Testis (tissue), 2 donors: ENCODE results near the gene MALL.
"Not testable (repeated sequence)": the region's sequence is repeated elsewhere in the genome, so short reads cannot be mapped to it uniquely, and the experiment has no call there.

Source experiments
- POLR2A ChIP-seq: fragments of 450-650 bp; IDR thresholded peaks from one replicate; pipeline ENCODE4 v1.6.1; 2017; ENCODE audit warnings: antibody characterized with exemption, mild to moderate bottlenecking, moderate library complexity
- TF ChIP-seq, protein P1 (sequence below), 3 experiments: fragments of 450-650 bp in 2 of 3; fragments of 200-600 bp in 1 of 3; sonication (generic) in 1 of 3; IDR thresholded peaks; one replicate each; pipeline ENCODE4 v1.5.1; 2016 to 2019; ENCODE audit warnings: antibody characterized with exemption in 3 of 3, mild to moderate bottlenecking in 2 of 3, moderate library complexity in 1 of 3

DNA sequence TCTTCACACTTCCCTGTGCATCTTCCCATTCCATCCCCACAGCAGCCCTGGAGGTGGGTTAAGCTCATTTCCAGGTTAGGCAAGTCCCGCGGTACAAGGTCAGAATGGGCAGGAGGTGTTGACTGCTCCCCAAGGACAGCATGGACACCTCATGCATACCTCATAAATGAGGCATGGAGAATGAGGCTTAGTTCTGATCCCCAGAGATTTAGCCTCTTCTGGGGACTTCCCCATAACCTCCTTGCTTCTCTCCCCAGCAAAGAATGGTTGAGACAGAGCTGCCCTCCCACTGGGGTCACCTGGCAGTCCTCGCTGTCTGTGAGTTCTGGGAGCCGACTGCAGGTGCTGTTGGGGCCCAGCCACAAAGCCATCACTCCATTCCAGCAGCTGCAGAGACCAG lies 68.4 kb downstream of the MALL start:
- TF ChIP-seq, protein P1, sequence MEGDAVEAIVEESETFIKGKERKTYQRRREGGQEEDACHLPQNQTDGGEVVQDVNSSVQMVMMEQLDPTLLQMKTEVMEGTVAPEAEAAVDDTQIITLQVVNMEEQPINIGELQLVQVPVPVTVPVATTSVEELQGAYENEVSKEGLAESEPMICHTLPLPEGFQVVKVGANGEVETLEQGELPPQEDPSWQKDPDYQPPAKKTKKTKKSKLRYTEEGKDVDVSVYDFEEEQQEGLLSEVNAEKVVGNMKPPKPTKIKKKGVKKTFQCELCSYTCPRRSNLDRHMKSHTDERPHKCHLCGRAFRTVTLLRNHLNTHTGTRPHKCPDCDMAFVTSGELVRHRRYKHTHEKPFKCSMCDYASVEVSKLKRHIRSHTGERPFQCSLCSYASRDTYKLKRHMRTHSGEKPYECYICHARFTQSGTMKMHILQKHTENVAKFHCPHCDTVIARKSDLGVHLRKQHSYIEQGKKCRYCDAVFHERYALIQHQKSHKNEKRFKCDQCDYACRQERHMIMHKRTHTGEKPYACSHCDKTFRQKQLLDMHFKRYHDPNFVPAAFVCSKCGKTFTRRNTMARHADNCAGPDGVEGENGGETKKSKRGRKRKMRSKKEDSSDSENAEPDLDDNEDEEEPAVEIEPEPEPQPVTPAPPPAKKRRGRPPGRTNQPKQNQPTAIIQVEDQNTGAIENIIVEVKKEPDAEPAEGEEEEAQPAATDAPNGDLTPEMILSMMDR (IDR thresholded peaks at IDR 0.05), result not testable (repeated sequence)
- TF ChIP-seq POLR2A, result not testable (repeated sequence)
